Hepatocyte (in vitro differentiated cells): ENCODE measurements around the gene SLC4A1AP. TPM values are rescaled to one million over a fixed set of nuclear protein-coding genes. Genes with fewer than 3 reads are reported as not detected.

Experiments
- DNase-seq: peaks from one replicate; pipeline ENCODE4 v3.0.0-alpha.2; 2016; ENCODE audit warnings: low spot score
- H2AFZ ChIP-seq: fragments of 200-600 bp; sonication (generic); 2 replicates; pipeline ENCODE4 v1.6.0; 2016; ENCODE audit warnings: antibody characterized with exemption, mild to moderate bottlenecking
- H3K27ac ChIP-seq: fragments of 200-600 bp; sonication (generic); 2 replicates; pipeline ENCODE4 v1.5.1; 2016; ENCODE audit warnings: mild to moderate bottlenecking
- H3K27me3 ChIP-seq: fragments of 200-600 bp; sonication (generic); 2 replicates; pipeline ENCODE4 v1.6.1; 2016
- H3K36me3 ChIP-seq: fragments of 200-600 bp; sonication (generic); replicated peaks from 2 replicates; pipeline ENCODE4 v1.5.1; 2016; ENCODE audit warnings: low read depth; ENCODE audit not compliant: insufficient read depth
- H3K4me1 ChIP-seq: fragments of 200-600 bp; sonication (generic); 2 replicates; pipeline ENCODE4 v1.5.1; 2016; ENCODE audit warnings: mild to moderate bottlenecking, moderate library complexity; ENCODE audit not compliant: insufficient read depth
- H3K4me2 ChIP-seq: fragments of 200-600 bp; sonication (generic); 2 replicates; pipeline ENCODE4 v1.6.0; 2016
- H3K4me3 ChIP-seq: fragments of 200-600 bp; sonication (generic); 2 replicates; pipeline ENCODE4 v1.5.1; 2016; ENCODE audit warnings: mild to moderate bottlenecking
- H3K79me2 ChIP-seq: fragments of 200-600 bp; sonication (generic); 2 replicates; pipeline ENCODE4 v1.6.0; 2017; ENCODE audit warnings: mild to moderate bottlenecking
- H3K9me2 ChIP-seq: fragments of 200-600 bp; sonication (generic); replicated peaks from 2 replicates; pipeline ENCODE4 v1.6.0; 2017; ENCODE audit warnings: mild to moderate bottlenecking; ENCODE audit not compliant: insufficient read depth
- H3K9me3 ChIP-seq: fragments of 200-600 bp; sonication (generic); 2 replicates; pipeline ENCODE4 v1.5.1; 2016; ENCODE audit warnings: low read depth, mild to moderate bottlenecking
- H4K20me1 ChIP-seq: fragments of 200-600 bp; sonication (generic); 2 replicates; pipeline ENCODE4 v1.6.0; 2016; ENCODE audit warnings: mild to moderate bottlenecking; ENCODE audit not compliant: insufficient read depth, poor library complexity, severe bottlenecking
- CTCF ChIP-seq: fragments of 200-600 bp; sonication (generic); IDR thresholded peaks from 2 replicates; pipeline ENCODE4 v1.5.1; 2016; ENCODE audit warnings: antibody characterized with exemption, mild to moderate bottlenecking; ENCODE audit not compliant: poor library complexity
- EZH2 ChIP-seq: fragments of 200-600 bp; sonication (generic); IDR thresholded peaks from 2 replicates; pipeline ENCODE4 v1.6.1; 2016; ENCODE audit warnings: antibody characterized with exemption, mild to moderate bottlenecking, borderline replicate concordance
- EZH2phosphoT487 ChIP-seq: fragments of 200-600 bp; sonication (generic); IDR thresholded peaks from one replicate; pipeline ENCODE4 v1.6.1; 2018; ENCODE audit warnings: antibody characterized with exemption, mild to moderate bottlenecking, low read depth, moderate library complexity; ENCODE audit not compliant: unreplicated experiment, severe bottlenecking
- WGBS: methylation state at CpG from one replicate; pipeline ENCODE4 v1.1.6; 2016; ENCODE audit warnings: low lambda C conversion rate; ENCODE audit errors: missing lambda C conversion rate; 5-methylcytosine and 5-hydroxymethylcytosine counted together
- polyA plus RNA-seq: library from polyadenylated mRNA; unstranded; fragments of >200 nt; fragmentation: Nextera tagmentation; extraction: Ambion mirVana; gene quantifications from 2 replicates; pipeline ENCODE4 v1.2.1, GENCODE V29; 2016
- total RNA-seq: library from RNA; depleted of rRNA; stranded (reverse); fragments of >200 nt; gene quantifications from 2 replicates; pipeline ENCODE4 v1.2.3, GENCODE V29; 2014

SLC4A1AP gene
- total and polyA plus RNA-seq, 2 experiments from 2014 or later: 21.1 to 21.9 TPM

GRCh38 chr2:27715318-27716210 is 51.9 kb downstream of the SLC4A1AP start:
- Histone ChIP-seq H3K36me3 (no peaks in the 10 kb centered on the region), H3K27ac (peak overlapping the region; percentile 67), H3K79me2 (no peaks in the 10 kb centered on the region), H3K4me3 (peak overlapping the region; percentile 66), H3K4me1 (peaks cover 7% of the 10 kb centered on the region), H3K9me3 (no peaks in the 10 kb centered on the region), H3K27me3 (no peaks in the 10 kb centered on the region), H2AFZ (peak overlapping the region; percentile 80), H4K20me1 (no peaks in the 10 kb centered on the region), H3K9me2 (no peaks in the 10 kb centered on the region), H3K4me2 (peak overlapping the region; percentile 93)
- WGBS: under 1% methylated on average over 26 of the region's 51 CpGs
- DNase-seq: peak; percentile 88
- TF ChIP-seq EZH2 (no peak), EZH2phosphoT487 (no peak), CTCF (no peak)

- peak overlapping the region; percentile 24 for H2AFZ ChIP-seq
- no peaks in the 10 kb centered on the region for H3K9me3 ChIP-seq
- DNase-seq: no peak
- no peaks in the 10 kb centered on the region for H3K36me3 ChIP-seq
- peak overlapping the region; percentile 48 for H3K27ac ChIP-seq
- peaks cover 7% of the 10 kb centered on the region for H3K4me1 ChIP-seq
- H3K4me3 ChIP-seq: no peak overlapping the region
- H3K79me2 ChIP-seq: no peaks in the 10 kb centered on the region
- no peaks in the 10 kb centered on the region for H3K27me3 ChIP-seq
- no peaks in the 10 kb centered on the region for H4K20me1 ChIP-seq
- TF ChIP-seq CTCF (no peak), EZH2 (no peak)
- WGBS: 53% methylated on average over 25 of the region's 25 CpGs
- H3K4me2 ChIP-seq: peak overlapping the region; percentile 93
- no peaks in the 10 kb centered on the region for H3K9me2 ChIP-seq
These were observed 52.8 kb downstream of the SLC4A1AP start for GRCh38 chr2:27716301-27717069.

GRCh38 chr2:27717070-27717795 is 53.5 kb downstream of the SLC4A1AP start:
- no peaks in the 10 kb centered on the region for H3K36me3 ChIP-seq
- no peak for DNase-seq
- H2AFZ ChIP-seq: no peak overlapping the region
- no peaks in the 10 kb centered on the region for H3K9me2 ChIP-seq
- H3K27me3 ChIP-seq: no peaks in the 10 kb centered on the region
- H3K9me3 ChIP-seq: no peaks in the 10 kb centered on the region
- 64% methylated on average over 9 of the region's 9 CpGs for WGBS
- no peaks in the 10 kb centered on the region for H4K20me1 ChIP-seq
- no peak overlapping the region for H3K4me2 ChIP-seq
- no peaks in the 10 kb centered on the region for H3K79me2 ChIP-seq
- no peak overlapping the region for H3K4me3 ChIP-seq
- H3K27ac ChIP-seq: no peak overlapping the region
- no peak for TF ChIP-seq CTCF
- no peak for TF ChIP-seq EZH2phosphoT487
- TF ChIP-seq EZH2: no peak
- peaks cover 7% of the 10 kb centered on the region for H3K4me1 ChIP-seq
